Measurements from ENCODE around the gene NEK10.
A peak's percentile ranks its signal among the peaks of the same experiment; 100 is the strongest.

The NEK10 gene

GRCh38 chr3:27253831-27254230 is 115.4 kb downstream of the NEK10 start:
- peak; percentile 60 for TF ChIP-seq CTCF (IDR thresholded peaks at IDR 0.05; ENCODE audit: control insufficient read depth, insufficient read depth, low read depth, low read length, missing control alignments)
- H3K4me3 ChIP-seq (ENCODE audit: control insufficient read depth, low read depth, low read length): no peak overlapping the region
- DNase-seq (ENCODE audit: low read depth): peak; percentile 2

GRCh38 chr3:27253391-27253790 is 115.8 kb downstream of the NEK10 start:
- DNase-seq (ENCODE audit: low read depth): no peak
- H3K4me3 ChIP-seq (ENCODE audit: control insufficient read depth, low read depth, low read length): no peak overlapping the region
- no peak for TF ChIP-seq CTCF (IDR thresholded peaks at IDR 0.05; ENCODE audit: control insufficient read depth, insufficient read depth, low read depth, low read length, missing control alignments)

- TF ChIP-seq CTCF (IDR thresholded peaks at IDR 0.05; ENCODE audit: control insufficient read depth, insufficient read depth, low read depth, low read length, missing control alignments): no peak
- no peak for DNase-seq (ENCODE audit: low read depth)
- no peak overlapping the region for H3K4me3 ChIP-seq (ENCODE audit: control insufficient read depth, low read depth, low read length)
Measured at GRCh38 chr3:27252646-27253045, 116.5 kb downstream of the NEK10 start.

- H3K4me3 ChIP-seq (ENCODE audit: control insufficient read depth, low read depth, low read length): no peak overlapping the region
- no peak for DNase-seq (ENCODE audit: low read depth)
- TF ChIP-seq CTCF (IDR thresholded peaks at IDR 0.05; ENCODE audit: control insufficient read depth, insufficient read depth, low read depth, low read length, missing control alignments): no peak
Measured at GRCh38 chr3:27244374-27244773, 124.8 kb downstream of the NEK10 start.

- H3K4me3 ChIP-seq (ENCODE audit: control insufficient read depth, low read depth, low read length): no peak overlapping the region
- no peak for DNase-seq (ENCODE audit: low read depth)
- no peak for TF ChIP-seq CTCF (IDR thresholded peaks at IDR 0.05; ENCODE audit: control insufficient read depth, insufficient read depth, low read depth, low read length, missing control alignments)
Measured at GRCh38 chr3:27239951-27240350, 129.2 kb downstream of the NEK10 start.

GRCh38 chr3:27228805-27229204 is 140.4 kb downstream of the NEK10 start:
- H3K4me3 ChIP-seq (ENCODE audit: control insufficient read depth, low read depth, low read length): no peak overlapping the region
- no peak for DNase-seq (ENCODE audit: low read depth)

More at GRCh38 chr3:27228805-27229204, 140.4 kb downstream of the NEK10 start:
- TF ChIP-seq CTCF (IDR thresholded peaks at IDR 0.05; ENCODE audit: control insufficient read depth, insufficient read depth, low read depth, low read length, missing control alignments): no peak
